ENCODE data around the gene KIF2A. TPM values are rescaled to one million over a fixed set of nuclear protein-coding genes. Genes with fewer than 3 reads are reported as not detected.

Gene KIF2A
- total and polyA plus RNA-seq, 2 of the 13 experiments (the other 11 are each of a cell fraction or from before 2014, with no cell fraction given): 8.5 to 19.2 TPM

GRCh38 chr5:62305715-62306322 is at the start of gene KIF2A (continued):
- no peak for TF ChIP-seq CREB3 (CRISPR knock-in tag; IDR thresholded peaks at IDR 0.05)
- no peak; the same call in 1 of the 2 replicates for TF ChIP-seq EEA1 (CRISPR knock-in tag; IDR thresholded peaks at IDR 0.05; ENCODE audit: borderline replicate concordance)
- TF ChIP-seq ARID2 (CRISPR knock-in tag; IDR thresholded peaks at IDR 0.05; ENCODE audit: borderline replicate concordance): peak; percentile 35; the same call in 1 of the 2 replicates
- TF ChIP-seq DPF2 (CRISPR knock-in tag; IDR thresholded peaks at IDR 0.05; ENCODE audit: borderline replicate concordance, low read depth): no peak
- TF ChIP-seq ZFP36L1 (CRISPR knock-in tag; IDR thresholded peaks at IDR 0.05): peak; percentile 79
- TF ChIP-seq KMT2A (CRISPR knock-in tag; IDR thresholded peaks at IDR 0.05): peak; percentile 72; the same call in 1 of the 2 replicates
- no peak for TF ChIP-seq MTF1 (CRISPR knock-in tag; IDR thresholded peaks at IDR 0.05)
- no peak for TF ChIP-seq ZSCAN22 (CRISPR knock-in tag; IDR thresholded peaks at IDR 0.05)
- TF ChIP-seq ZNF800 (CRISPR knock-in tag; IDR thresholded peaks at IDR 0.05): no peak
- TF ChIP-seq ZBTB33 (CRISPR knock-in tag; IDR thresholded peaks at IDR 0.05): 0 out of 2 replicates have a peak, but pooled peaks have one; percentile 13
- no peak for TF ChIP-seq TOE1 (CRISPR knock-in tag; IDR thresholded peaks at IDR 0.05)
- peak; percentile 96 for TF ChIP-seq ZNF891 (CRISPR knock-in tag; IDR thresholded peaks at IDR 0.05)
- TF ChIP-seq TAF15 (IDR thresholded peaks at IDR 0.05; ENCODE audit: low read depth, low read length, poor library complexity, severe bottlenecking): no peak
- TF ChIP-seq TEF (CRISPR knock-in tag; IDR thresholded peaks at IDR 0.05): peak; percentile 40; the same call in 1 of the 2 replicates
- peak; percentile 6; the same call in 1 of the 2 replicates for TF ChIP-seq HNF1B (CRISPR knock-in tag; IDR thresholded peaks at IDR 0.05)
- TF ChIP-seq THYN1 (CRISPR knock-in tag; IDR thresholded peaks at IDR 0.05; ENCODE audit: borderline replicate concordance, low read depth): no peak
- no peak for TF ChIP-seq ZFP62 (CRISPR knock-in tag; IDR thresholded peaks at IDR 0.05)
- peak; percentile 59 for TF ChIP-seq GATAD1 (CRISPR knock-in tag; IDR thresholded peaks at IDR 0.05)
- TF ChIP-seq FOXK2 (IDR thresholded peaks at IDR 0.05): no peak
- TF ChIP-seq CERS6 (CRISPR knock-in tag; IDR thresholded peaks at IDR 0.05): no peak
- TF ChIP-seq ZNF256 (CRISPR knock-in tag; conservative IDR thresholded peaks at IDR 0.05): peak; percentile 75; the same call in 1 of the 2 replicates
- no peak for TF ChIP-seq ZNF577 (CRISPR knock-in tag; IDR thresholded peaks at IDR 0.05; ENCODE audit: borderline replicate concordance, low read depth)
